Measurements from ENCODE around the gene FAM168B.

FAM168B gene

DNA sequence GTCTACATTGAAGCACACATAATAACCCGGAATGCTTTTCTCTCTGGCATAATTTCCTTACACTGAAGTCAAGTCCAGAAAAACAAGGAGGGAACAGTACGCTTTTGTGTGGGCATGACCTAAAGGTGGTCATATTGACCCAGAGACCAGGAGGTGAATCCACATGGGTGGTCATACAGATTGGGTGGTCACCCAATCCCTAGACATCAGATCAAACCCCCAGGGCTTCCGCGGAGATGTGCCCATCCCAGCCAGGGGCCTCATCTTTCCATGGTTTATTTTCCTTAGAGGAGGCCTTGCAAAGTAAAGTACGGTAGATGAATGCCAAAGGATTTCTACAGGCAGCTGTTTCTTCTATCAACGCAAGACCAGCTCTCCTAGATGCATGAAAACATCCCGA, 38.8 kb downstream of the FAM168B start:
- DNase-seq: no peak

- DNase-seq: no peak
These were observed 40.5 kb downstream of the FAM168B start for GRCh38 chr2:131052741-131053263.

DNA sequence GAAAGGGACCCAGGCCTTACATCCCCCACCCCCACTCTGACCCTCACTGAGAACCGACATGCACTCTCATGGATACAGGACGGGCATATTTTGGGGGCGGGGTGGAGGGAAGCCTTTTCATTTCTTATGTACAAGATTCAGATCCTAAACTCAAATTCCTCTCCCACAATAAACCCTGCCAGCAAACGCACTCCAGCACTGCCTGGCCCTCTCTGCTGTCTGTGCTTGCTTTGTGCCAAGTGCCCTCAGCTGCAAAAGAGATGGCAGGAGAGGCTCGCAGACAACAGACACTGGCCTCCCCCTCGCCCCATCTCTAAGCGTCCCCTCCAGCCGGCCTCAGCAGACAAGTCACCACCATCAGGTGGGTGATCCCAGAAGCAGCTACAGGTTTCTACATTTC, 42.4 kb downstream of the FAM168B start:
- DNase-seq: no peak

GRCh38 chr2:131049150-131049718, 44.0 kb downstream of the FAM168B start:
- DNase-seq: no peak

DNA sequence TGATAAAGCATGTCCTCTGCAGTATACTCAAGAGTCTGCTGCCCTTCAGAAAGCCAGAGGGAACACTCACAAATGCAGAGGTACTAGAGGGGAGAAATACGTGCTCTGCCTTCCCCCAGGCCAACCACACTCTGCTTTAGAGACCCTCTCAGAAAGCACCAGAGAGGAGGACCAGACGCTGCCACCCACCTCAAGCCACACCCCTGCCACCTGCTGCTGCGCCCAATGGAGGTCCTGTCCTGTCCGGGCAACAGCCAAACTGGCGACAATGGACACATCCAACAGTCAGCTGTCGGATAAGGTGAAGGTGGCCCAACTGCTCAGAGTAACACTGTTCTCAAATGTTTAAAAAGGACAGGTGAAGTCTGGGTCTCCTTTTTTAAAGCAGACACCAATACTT, 44.6 kb downstream of the FAM168B start:
- no peak for DNase-seq

DNA sequence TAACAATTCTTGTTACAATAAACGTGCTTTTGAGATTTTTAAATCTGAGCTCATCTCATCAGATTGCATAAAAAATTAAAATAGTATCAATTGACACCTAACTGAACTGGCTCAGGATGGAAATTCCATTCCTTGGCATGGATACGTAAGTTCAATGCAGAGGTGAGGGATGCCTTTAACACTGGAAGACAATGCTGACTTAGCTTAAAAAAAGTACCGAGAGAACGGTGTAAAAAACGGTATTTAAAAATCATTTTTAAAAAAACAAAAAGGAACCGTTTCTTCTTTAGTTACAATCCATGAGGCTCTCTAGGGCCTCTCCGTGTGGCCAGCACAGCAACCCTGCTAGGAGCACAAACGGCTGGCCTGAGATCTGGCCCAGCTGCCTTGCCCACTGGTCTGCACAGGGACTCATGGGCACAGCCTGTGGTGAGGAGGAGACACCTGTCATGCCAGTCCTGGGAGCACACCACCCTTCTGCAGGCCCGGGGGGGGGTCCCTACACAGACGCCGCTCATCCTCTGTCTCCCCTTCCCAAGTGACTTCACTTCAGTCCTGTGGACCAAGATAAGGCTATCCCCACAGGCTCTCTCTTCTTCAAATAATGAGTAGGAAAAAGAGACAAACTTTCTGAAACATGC, 45.2 kb downstream of the FAM168B start:
- no peak for DNase-seq

DNA sequence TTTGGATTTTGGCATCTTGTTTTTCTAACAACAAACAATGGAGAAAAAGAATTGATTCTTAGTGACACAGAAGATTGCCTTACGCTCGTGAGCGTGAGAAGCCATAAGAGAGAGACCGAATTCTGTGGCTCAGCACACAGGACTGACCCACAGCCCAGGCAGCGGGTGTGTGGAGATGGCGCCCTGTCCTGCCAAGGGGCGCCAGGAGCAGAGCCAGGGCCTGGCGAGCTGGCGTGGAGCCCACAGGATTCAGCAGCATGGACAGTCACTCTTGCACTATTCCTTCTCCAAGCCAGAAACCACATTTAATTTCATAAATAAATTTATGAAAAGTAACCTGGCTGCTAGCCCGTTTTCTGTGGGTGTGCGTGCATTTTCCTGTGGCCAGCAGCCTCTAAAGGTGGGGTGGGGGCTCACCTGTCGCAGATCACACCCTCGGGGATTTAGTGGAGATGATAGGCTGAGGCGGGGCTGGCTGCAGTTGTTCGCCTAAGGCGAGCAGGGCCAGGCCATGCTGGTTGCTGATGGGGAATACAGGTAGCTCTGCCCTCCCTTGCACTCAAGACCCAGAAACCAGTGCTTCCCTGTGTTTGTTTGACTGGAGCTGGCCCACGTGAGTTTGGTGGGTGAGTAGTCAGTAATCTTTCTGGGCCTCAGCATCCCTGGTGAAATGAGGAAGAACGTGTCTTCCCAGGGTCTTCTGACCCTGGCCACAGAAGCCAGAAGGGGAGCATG, 46.2 kb downstream of the FAM168B start:
- DNase-seq: no peak

- no peak for DNase-seq
These were observed 47.0 kb downstream of the FAM168B start for GRCh38 chr2:131046028-131046917.

DNA sequence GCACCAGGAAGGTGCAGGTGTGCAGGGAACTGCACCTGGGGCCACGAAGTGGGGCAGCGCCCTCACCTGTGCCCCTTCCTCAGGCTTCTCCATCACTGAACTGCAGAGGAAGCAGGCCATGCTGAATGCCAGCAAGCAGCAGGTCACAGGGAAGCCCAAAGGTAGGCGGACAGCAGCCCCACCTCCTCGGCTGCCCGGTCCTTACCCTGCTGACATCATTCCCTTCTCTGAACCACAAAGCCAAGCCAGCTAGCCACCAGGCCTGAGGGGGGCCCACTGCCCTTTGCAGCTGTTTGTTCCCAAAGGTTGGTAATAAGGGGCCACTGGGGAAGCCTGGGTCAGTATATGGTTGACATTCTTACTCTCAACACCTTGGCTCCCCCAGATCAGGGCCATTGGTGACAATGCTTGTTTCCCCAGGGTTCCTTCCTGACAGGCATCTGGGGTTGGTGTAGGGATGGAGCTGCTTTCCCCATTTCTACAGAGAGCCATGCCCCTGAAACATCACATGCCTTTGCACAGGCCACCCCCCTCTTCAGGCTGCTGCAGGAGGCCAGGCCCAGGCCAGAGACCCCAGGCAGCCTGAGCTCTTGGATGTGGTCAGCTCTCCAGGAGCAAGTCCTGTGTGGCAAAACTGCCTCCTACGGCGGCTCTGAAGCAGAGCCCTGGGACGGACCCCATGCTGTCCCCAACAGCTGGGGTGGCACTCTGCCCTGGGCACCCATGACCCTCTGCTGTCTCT, 47.8 kb downstream of the FAM168B start:
- no peak for DNase-seq

DNA sequence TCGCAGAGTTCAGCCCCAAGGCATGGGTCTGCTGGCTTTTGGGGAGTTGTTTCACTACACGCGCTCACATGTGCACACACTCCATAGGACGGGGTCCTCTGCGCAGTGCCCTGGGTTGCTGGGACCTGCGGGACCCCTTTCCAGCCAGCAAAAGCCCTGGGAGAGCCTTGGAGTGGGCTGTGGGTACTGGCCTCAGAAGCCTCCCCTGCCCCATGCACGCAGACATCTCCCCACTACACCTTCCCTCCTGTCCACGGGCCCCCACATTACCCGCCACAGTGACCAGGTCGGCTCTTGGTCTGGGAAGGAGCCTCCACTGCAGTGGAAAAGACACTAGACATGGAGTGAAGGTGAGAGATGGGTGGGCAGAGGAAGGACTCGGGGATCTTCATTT, 48.5 kb downstream of the FAM168B start:
- no peak for DNase-seq

DNA sequence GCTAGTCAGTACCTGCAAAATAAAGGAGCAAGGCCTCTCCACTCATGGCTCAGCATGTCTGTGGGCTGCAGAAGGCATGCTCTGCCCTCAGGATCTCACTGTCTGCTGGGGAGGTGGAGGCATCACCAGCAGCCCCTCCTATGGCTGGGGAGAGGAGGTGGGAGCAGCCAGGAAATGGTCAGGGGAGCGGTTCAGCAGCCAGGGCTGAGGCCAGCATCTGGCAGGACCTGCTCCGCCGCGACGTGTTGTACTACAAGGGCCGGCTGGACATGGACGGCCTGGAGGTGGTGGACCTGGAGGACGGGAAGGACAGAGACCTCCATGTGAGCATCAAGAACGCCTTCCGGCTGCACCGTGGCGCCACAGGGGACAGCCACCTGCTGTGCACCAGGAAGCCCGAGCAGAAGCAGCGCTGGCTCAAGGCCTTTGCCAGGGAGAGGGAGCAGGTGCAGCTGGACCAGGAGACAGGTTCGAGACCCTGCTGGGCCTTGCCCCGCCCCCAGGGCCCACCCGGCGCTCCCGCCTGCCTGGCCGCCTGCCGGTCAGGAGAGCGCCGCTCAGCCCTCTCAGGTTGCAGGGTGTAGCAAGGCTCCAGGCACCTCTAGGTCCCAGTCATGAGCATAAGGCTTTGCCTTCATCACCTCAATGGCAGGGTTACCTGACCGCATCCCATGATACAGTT, 49.0 kb downstream of the FAM168B start:
- DNase-seq: no peak

DNA sequence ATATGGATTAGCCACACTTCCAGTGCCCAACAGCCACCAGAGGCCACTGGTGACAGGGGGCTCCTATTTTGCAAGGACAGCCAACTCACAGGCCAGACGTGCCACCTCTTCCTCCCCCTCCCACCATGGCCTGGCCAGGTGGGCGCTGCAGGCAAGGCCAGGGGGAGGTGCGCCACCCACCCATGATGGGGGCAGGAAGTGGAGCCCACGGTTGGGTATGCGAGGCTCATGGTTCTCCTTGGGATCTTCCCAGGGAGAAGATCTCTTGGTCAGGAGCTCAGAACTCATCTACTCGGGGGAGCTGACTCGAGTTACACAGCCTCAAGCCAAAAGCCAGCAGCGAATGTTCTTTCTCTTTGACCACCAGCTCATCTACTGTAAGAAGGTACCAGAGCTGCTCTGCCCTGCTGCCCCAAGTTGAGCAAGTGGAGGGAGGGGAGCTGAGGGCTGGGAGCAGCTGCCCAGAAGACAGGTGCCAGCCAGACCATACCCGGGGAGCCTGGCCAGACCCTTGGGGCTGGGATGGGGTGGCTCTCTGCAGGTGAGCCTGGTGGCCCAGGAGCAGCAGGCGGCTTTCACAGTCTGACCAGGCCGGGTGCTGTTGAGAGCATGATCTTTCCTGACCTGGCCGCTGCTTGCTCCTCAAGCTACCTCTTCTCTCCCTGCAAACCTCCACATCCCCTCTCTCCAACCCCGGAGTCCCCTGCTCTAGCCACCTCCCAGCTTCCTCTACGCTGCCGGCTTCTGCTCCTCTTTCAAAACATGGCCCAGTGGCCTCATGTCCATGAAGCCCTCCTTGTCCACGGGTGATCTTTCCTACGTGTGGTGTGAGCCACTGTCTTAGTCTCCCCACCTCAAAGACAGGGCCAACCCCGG, 49.8 kb downstream of the FAM168B start:
- no peak for DNase-seq

- no peak for DNase-seq
These were observed 51.0 kb downstream of the FAM168B start for GRCh38 chr2:131042148-131042775.

DNA sequence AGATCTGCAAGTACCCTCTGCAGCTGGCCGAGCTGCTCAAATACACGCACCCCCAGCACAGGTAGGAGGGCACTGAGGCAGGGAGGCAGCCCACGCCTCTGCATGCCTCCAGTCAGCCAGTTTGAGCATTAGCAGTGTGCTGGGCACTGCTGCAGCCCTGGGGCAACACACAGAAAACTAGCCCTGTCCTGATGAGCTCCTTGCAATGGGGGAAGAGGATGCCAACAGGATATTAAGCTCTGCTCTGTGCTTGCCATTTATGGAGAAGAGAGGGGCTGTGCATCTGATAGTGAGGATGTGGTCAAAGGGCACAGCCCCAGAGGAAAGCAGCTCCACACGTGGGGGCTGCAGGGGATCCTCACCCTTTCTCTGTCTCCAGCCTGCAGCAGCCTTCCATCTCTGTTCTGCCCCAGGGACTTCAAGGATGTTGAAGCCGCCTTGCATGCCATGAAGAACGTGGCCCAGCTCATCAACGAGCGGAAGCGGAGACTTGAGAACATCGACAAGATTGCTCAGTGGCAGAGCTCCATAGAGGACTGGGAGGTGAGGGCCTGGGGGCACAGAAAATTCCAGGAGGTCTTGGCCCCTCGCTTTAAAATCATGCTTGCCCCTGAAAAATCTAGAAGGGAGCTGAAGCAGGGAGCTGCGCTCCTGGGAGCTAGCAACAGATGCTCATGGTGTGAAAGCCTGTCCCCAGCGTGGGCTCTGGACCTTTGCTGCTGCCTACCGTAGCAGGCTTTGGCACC, 51.7 kb downstream of the FAM168B start:
- DNase-seq: no peak

GRCh38 chr2:131040661-131041401, 52.4 kb downstream of the FAM168B start:
- DNase-seq: no peak

DNA sequence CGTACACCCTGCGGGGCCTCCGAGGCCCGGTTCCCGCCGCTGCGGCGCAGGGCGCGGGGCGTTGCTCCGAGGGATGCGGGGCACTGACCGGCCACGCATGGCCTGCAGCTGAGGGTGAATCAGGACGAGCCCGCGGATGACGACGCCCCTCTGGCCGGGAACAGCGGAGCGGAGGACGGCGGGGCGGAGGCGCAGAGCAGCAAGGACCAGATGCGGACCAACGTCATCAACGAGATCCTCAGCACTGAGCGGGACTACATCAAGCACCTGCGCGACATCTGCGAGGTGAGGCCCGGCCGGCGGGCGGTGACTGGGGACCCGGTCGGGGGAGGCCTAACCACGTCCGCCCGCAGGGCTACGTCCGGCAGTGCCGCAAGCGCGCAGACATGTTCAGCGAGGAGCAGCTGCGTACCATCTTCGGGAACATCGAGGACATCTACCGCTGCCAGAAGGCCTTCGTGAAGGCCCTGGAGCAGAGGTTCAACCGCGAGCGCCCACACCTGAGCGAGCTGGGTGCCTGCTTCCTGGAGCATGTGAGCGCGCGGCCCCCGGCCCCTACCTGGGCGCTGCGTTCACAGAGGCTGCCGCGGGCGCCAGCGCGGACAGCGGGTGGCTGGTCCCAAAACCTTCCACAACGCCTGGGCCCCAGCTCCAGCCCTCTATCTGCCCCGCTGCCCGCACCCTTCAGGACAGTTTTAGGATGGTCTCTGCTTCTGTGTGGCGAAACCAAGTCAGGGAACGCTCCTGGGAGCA, 53.2 kb downstream of the FAM168B start:
- no peak for DNase-seq

DNA sequence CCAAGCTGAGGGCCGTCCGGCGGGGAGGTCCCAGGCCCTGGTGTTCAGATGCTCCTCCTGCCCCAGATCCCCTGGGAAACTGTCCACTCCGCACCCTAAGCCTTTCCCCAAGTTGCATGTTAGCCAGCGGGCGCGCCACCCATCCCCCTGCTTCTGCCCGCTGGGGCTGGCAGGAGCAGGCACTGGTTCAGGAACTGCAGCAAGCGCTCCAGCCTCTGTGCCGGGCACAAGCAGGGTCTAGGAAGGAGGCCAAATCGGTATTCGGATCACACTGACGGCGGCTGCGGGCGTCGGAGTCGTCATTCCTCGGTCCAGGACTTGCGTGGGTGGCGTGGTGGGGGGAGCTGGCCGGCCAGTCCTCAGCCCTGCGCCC, 53.7 kb downstream of the FAM168B start:
- DNase-seq: no peak

DNA sequence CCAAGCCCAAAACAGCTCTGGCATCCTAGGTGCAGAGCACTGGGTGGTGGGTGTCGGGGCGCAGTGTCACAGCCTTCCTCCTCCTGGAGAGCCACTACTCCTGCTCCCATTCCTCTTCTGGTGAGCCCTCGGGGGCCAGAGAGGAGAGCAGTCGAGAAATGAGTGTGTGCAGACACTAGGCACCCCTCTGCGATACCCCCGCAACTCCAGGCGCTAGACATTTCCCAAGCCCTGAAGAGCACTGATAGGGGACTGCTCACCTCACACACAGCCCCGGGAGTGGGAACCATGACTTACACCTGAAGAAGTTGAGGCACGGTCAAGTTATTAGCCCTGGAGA, 54.2 kb downstream of the FAM168B start:
- DNase-seq: no peak

Measured in DMS153 (cell line).